ENCODE results near the gene HOXB4. TPM values are rescaled to one million over a fixed set of nuclear protein-coding genes. Genes with fewer than 3 reads are reported as not detected.

The HOXB4 gene
- total and polyA plus RNA-seq, 10 of the 15 experiments (the other 5 are each of a cell fraction or from before 2014, with no cell fraction given) = 0.35 to 5.8 (median 3.0) TPM

DNA sequence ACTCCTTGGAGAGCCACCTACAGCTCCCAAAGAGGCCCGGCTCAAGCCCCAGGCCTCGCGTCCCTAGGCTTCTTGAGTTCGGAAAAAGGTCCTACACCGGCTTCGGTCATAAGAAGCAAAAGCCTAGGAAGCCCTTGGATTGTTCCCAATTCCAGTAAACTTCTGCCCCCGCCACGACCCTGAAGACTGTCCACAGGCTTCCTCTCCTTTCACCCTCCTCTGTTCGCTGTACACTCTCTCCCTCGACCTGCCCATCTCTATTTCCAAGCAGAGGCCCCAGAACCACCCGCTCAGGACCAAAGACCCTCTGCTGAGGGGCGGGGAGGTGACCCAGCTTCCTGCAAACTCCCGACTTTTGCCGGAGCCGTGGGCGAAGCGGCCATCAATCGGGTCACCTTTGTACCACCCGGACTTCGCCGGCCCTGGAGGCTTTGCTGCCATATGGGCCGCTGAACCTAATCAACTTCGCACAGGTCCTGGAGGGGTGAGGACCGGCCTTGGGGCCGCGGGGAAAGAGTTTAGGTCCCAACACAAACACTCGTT, 36.0 kb downstream of the HOXB4 start (continued):
- TF ChIP-seq, protein P1, sequence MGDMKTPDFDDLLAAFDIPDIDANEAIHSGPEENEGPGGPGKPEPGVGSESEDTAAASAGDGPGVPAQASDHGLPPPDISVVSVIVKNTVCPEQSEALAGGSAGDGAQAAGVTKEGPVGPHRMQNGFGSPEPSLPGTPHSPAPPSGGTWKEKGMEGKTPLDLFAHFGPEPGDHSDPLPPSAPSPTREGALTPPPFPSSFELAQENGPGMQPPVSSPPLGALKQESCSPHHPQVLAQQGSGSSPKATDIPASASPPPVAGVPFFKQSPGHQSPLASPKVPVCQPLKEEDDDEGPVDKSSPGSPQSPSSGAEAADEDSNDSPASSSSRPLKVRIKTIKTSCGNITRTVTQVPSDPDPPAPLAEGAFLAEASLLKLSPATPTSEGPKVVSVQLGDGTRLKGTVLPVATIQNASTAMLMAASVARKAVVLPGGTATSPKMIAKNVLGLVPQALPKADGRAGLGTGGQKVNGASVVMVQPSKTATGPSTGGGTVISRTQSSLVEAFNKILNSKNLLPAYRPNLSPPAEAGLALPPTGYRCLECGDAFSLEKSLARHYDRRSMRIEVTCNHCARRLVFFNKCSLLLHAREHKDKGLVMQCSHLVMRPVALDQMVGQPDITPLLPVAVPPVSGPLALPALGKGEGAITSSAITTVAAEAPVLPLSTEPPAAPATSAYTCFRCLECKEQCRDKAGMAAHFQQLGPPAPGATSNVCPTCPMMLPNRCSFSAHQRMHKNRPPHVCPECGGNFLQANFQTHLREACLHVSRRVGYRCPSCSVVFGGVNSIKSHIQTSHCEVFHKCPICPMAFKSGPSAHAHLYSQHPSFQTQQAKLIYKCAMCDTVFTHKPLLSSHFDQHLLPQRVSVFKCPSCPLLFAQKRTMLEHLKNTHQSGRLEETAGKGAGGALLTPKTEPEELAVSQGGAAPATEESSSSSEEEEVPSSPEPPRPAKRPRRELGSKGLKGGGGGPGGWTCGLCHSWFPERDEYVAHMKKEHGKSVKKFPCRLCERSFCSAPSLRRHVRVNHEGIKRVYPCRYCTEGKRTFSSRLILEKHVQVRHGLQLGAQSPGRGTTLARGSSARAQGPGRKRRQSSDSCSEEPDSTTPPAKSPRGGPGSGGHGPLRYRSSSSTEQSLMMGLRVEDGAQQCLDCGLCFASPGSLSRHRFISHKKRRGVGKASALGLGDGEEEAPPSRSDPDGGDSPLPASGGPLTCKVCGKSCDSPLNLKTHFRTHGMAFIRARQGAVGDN (IDR thresholded peaks at IDR 0.05) = peak; percentile 65
- TF ChIP-seq MXI1 (IDR thresholded peaks at IDR 0.05; ENCODE audit: low read depth, low read length) (no peak), LARP7 (IDR thresholded peaks at IDR 0.05) (peak; percentile 8; the same call in 1 of the 2 replicates)

DNA sequence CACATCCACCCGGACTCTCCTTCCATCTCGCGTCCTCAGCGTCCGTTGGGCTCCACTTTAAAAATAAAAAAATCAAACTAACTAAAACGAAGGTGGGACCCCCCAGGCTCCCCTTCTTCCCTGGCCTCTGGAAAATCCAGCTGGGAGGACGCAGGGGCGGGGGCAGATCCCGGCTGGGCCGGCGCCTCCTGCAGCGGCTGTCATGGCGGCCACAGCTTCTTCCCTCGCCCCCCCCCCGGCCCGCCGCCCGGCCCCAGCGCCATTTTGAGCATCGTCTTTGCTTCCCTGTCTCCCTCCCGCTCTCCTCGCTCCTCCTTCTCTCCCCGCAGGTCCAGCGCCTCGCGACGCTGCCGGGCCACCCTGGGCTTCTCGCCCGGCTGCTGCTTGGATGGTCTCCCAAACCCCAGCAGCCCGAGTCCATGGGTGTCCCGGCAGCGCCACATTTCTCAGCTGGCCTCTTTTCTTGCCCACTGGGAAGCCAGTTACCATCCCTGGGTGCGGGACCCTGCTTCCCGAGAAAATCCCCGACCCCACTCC, 36.5 kb downstream of the HOXB4 start:
- Histone ChIP-seq H3K4me3 (peak overlapping the region; percentile 81; the same call in 1 of the 2 replicates), H2AFZ (ENCODE audit: control insufficient read depth, low read depth, low read length) (peak overlapping the region; percentile 66), H3K27me3 (replicated peaks in 1 of 2; ENCODE audit: control insufficient read depth in 2 of 2, insufficient read depth in 2 of 2, low read length in 1 of 2) (peaks cover 0 to 4% of the 10 kb centered on the region in 2 experiments; a peak in 1 of 4 replicates), H3K9me3 (replicated peaks; ENCODE audit: control insufficient read depth, insufficient read depth, low read length) (no peaks in the 10 kb centered on the region), H3K27ac (ENCODE audit: control insufficient read depth, insufficient read depth) (peak overlapping the region; percentile 49), H3K9ac (ENCODE audit: control insufficient read depth, insufficient read depth, low read length) (peak overlapping the region; percentile 77), H3K36me3 (ENCODE audit: control insufficient read depth in 2 of 2, insufficient read depth in 2 of 2, low read length in 1 of 2) (no peaks in the 10 kb centered on the region), H4K20me1 (ENCODE audit: control insufficient read depth, insufficient read depth) (no peaks in the 10 kb centered on the region), H3K4me2 (ENCODE audit: control insufficient read depth, insufficient read depth) (peak overlapping the region; percentile 40), H3K4me1 (ENCODE audit: control insufficient read depth, insufficient read depth, low read length) (peaks cover 7% of the 10 kb centered on the region), H3K79me2 (ENCODE audit: control insufficient read depth, insufficient read depth, low read length) (peaks cover 12% of the 10 kb centered on the region)
- ChIA-PET POLR2A (interaction anchor here (0.7 to 2.0 kb wide), 6 partner anchors 31 to 180 kb away, joined by 3 to 4 read pairs (median 3); no protein-coding TSS in a partner anchor), CTCF (interaction anchor here (0.6 to 2.8 kb wide), 6 partner anchors 16 to 279 kb away, joined by 3 to 12 read pairs (median 4); no protein-coding TSS in a partner anchor), RAD21 (ENCODE audit: unreplicated experiment) (interaction anchor here (0.7 to 3.3 kb wide), 7 partner anchors 31 to 194 kb away, joined by 3 to 18 read pairs (median 4); no protein-coding TSS in a partner anchor), SMC1A (ENCODE audit: uncharacterized antibody, unreplicated experiment) (interaction anchor here (0.7 to 2.8 kb wide), 9 partner anchors 8 to 189 kb away, joined by 3 to 13 read pairs (median 3); no protein-coding TSS in a partner anchor)
- ATAC-seq = peak; percentile 40
- no peak for DNase-seq (ENCODE audit: low read depth, low spot score)
- no TSS peak for BruUV-seq (replicated peaks)
- WGBS (ENCODE audit: insufficient coverage, insufficient replicate concordance, low lambda C conversion rate, missing lambda C conversion rate) = 23% methylated on average over 22 of the region's 36 CpGs
- in situ Hi-C loops (cut with MboI) (no loop called here), intact Hi-C loops (cut with micrococcal nuclease; ENCODE audit: unreplicated experiment) (loop anchor here (2.0 to 5.0 kb wide), 2 partner anchors 31 to 49 kb away; no protein-coding TSS in a partner anchor)
- FAIRE-seq = no peak
- TF ChIP-seq POLR2A (IDR thresholded peaks at IDR 0.05; ENCODE audit: low read depth, low read length) (0 out of 2 replicates have a peak, but pooled peaks have one; percentile 34), RB1 (IDR thresholded peaks at IDR 0.05; ENCODE audit: borderline replicate concordance) (no peak), YY1 (IDR thresholded peaks at IDR 0.05; ENCODE audit: low read depth, low read length) (peak; percentile 93), IKZF2 (IDR thresholded peaks at IDR 0.05) (peak; percentile 67 to 69), TCF7 (IDR thresholded peaks at IDR 0.05; ENCODE audit: borderline replicate concordance) (no peak), BMI1 (IDR thresholded peaks at IDR 0.05; ENCODE audit: borderline replicate concordance) (no peak), ZNF384 (IDR thresholded peaks at IDR 0.05; ENCODE audit: borderline replicate concordance, low read depth, low read length) (no peak), LARP7 (IDR thresholded peaks at IDR 0.05) (peak; percentile 40; the same call in 1 of the 2 replicates)
- TF ChIP-seq, protein P2, sequence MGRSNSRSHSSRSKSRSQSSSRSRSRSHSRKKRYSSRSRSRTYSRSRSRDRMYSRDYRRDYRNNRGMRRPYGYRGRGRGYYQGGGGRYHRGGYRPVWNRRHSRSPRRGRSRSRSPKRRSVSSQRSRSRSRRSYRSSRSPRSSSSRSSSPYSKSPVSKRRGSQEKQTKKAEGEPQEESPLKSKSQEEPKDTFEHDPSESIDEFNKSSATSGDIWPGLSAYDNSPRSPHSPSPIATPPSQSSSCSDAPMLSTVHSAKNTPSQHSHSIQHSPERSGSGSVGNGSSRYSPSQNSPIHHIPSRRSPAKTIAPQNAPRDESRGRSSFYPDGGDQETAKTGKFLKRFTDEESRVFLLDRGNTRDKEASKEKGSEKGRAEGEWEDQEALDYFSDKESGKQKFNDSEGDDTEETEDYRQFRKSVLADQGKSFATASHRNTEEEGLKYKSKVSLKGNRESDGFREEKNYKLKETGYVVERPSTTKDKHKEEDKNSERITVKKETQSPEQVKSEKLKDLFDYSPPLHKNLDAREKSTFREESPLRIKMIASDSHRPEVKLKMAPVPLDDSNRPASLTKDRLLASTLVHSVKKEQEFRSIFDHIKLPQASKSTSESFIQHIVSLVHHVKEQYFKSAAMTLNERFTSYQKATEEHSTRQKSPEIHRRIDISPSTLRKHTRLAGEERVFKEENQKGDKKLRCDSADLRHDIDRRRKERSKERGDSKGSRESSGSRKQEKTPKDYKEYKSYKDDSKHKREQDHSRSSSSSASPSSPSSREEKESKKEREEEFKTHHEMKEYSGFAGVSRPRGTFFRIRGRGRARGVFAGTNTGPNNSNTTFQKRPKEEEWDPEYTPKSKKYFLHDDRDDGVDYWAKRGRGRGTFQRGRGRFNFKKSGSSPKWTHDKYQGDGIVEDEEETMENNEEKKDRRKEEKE (IDR thresholded peaks at IDR 0.05) = no peak

All from GM12878 (cell line).